Keratinocyte (primary cell): ENCODE results near the gene SDF4. TPM values are rescaled to one million over a fixed set of nuclear protein-coding genes. Genes with fewer than 3 reads are reported as not detected.

Source experiments
- DNase-seq: peaks from one replicate; pipeline ENCODE4 v3.0.0-alpha.2; 2011; ENCODE audit warnings: low read depth, missing footprints, low spot score
- FAIRE-seq: peaks from 2 replicates; lab custom pipeline; 2011; peaks lifted over from hg19 to GRCh38; lab: Jason Lieb, UNC
- H2AFZ ChIP-seq: 2 replicates; pipeline ENCODE4 v1.6.0; 2012; ENCODE audit warnings: low read length, control low read depth, inconsistent platforms; ENCODE audit not compliant: control insufficient read depth
- H3K27ac ChIP-seq: 2 replicates; pipeline ENCODE4 v1.5.1; 2011; ENCODE audit warnings: low read length; ENCODE audit not compliant: control insufficient read depth, insufficient read depth
- H3K27me3 ChIP-seq: 3 replicates; pipeline ENCODE4 v1.6.0; 2011; ENCODE audit warnings: low read length; ENCODE audit not compliant: control insufficient read depth, insufficient read depth; ENCODE audit errors: extremely low read depth
- H3K36me3 ChIP-seq, 2 experiments: 2 replicates in 1 of 2; 3 replicates in 1 of 2; pipeline ENCODE4 v1.5.1; 2011; ENCODE audit warnings: low read length in 2 of 2, mild to moderate bottlenecking in 1 of 2; ENCODE audit not compliant: control insufficient read depth in 2 of 2, insufficient read depth in 2 of 2; ENCODE audit errors: extremely low read depth in 1 of 2
- H3K4me1 ChIP-seq: 3 replicates; pipeline ENCODE4 v1.5.1; 2011; ENCODE audit warnings: low read length; ENCODE audit not compliant: control insufficient read depth, insufficient read depth; ENCODE audit errors: extremely low read depth
- H3K4me2 ChIP-seq: 3 replicates; pipeline ENCODE4 v1.6.0; 2011; ENCODE audit warnings: low read depth, low read length; ENCODE audit not compliant: control insufficient read depth, insufficient read depth; ENCODE audit errors: extremely low read depth
- H3K4me3 ChIP-seq, 3 experiments: fragments of 200-600 bp in 1 of 3; sonication (generic) in 1 of 3; 2 replicates in 2 of 3; 3 replicates in 1 of 3; pipeline ENCODE4 v1.5.1; 2011 to 2016; ENCODE audit warnings: low read length in 3 of 3, mild to moderate bottlenecking in 3 of 3, control low read depth in 2 of 3, inconsistent platforms in 1 of 3, low read depth in 1 of 3, mixed read lengths in 1 of 3, mixed run types in 1 of 3, moderate library complexity in 1 of 3; ENCODE audit not compliant: control insufficient read depth in 2 of 3, insufficient read depth in 2 of 3; ENCODE audit errors: extremely low read depth in 1 of 3
- H3K79me2 ChIP-seq: 2 replicates; pipeline ENCODE4 v1.6.0; 2012; ENCODE audit warnings: low read length; ENCODE audit not compliant: control insufficient read depth, insufficient read depth
- H3K9ac ChIP-seq: 3 replicates; pipeline ENCODE4 v1.6.0; 2011; ENCODE audit warnings: low read length; ENCODE audit not compliant: control insufficient read depth, insufficient read depth; ENCODE audit errors: extremely low read depth
- H3K9me1 ChIP-seq: 3 replicates; pipeline ENCODE4 v1.6.0; 2011; ENCODE audit warnings: low read length; ENCODE audit not compliant: control insufficient read depth, insufficient read depth; ENCODE audit errors: extremely low read depth
- H3K9me3 ChIP-seq: 2 replicates; pipeline ENCODE4 v1.5.1; 2012; ENCODE audit warnings: low read depth, low read length; ENCODE audit not compliant: control insufficient read depth
- H4K20me1 ChIP-seq: 3 replicates; pipeline ENCODE4 v1.6.0; 2011; ENCODE audit warnings: low read length; ENCODE audit not compliant: control insufficient read depth, insufficient read depth; ENCODE audit errors: extremely low read depth
- CTCF ChIP-seq, 3 experiments: IDR thresholded peaks in 1 of 3; conservative IDR thresholded peaks in 1 of 3; optimal IDR thresholded peaks in 1 of 3; 2 replicates in 2 of 3; 3 replicates in 1 of 3; pipeline versions ENCODE3 to v1.5.1; 2011; ENCODE audit warnings: low read length in 3 of 3, mild to moderate bottlenecking in 3 of 3, moderate library complexity in 2 of 3, control low read depth in 1 of 3, inconsistent platforms in 1 of 3; ENCODE audit not compliant: insufficient read depth in 2 of 3; ENCODE audit errors: extremely low read depth in 1 of 3
- EZH2 ChIP-seq: IDR thresholded peaks from one replicate; pipeline ENCODE4 v1.6.1; 2012; ENCODE audit warnings: inconsistent platforms, mild to moderate bottlenecking, low read length, moderate library complexity
- dilution Hi-C: fragments of 300-500 bp; cut with MboI; formaldehyde crosslinking; loops from one replicate; pipeline ENCODE4 v1.7.0; 2020; ENCODE audit warnings: low sequenced_read_pairs; ENCODE audit not compliant: extremely low pct_ligation_motif_present
- polyA plus RNA-seq, 5 experiments: library from polyadenylated mRNA; depleted of rRNA in 3 of 5; stranded (reverse) in 3 of 5; stranded (forward) in 1 of 5; unstranded in 1 of 5; fragments of >200 nt; gene quantifications; 1 replicate in 1 of 5; 2 replicates in 3 of 5; 3 replicates in 1 of 5; pipeline versions ENCODE4 v1.2.1 to v1.2.3, GENCODE V29; 2011 to 2012; ENCODE audit warnings: missing spikeins in 2 of 5, low read depth in 1 of 5, low replicate concordance in 1 of 5

Gene SDF4
- polyA plus RNA-seq, 1 donor (not counting 4 experiments of a cell fraction or from before 2014, with no cell fraction given), result 66.3 TPM

- dilution Hi-C loops, result no loop called here
- no peak for FAIRE-seq
These were observed 16.6 kb downstream of the SDF4 start for GRCh38 chr1:1215080-1215676.

DNA sequence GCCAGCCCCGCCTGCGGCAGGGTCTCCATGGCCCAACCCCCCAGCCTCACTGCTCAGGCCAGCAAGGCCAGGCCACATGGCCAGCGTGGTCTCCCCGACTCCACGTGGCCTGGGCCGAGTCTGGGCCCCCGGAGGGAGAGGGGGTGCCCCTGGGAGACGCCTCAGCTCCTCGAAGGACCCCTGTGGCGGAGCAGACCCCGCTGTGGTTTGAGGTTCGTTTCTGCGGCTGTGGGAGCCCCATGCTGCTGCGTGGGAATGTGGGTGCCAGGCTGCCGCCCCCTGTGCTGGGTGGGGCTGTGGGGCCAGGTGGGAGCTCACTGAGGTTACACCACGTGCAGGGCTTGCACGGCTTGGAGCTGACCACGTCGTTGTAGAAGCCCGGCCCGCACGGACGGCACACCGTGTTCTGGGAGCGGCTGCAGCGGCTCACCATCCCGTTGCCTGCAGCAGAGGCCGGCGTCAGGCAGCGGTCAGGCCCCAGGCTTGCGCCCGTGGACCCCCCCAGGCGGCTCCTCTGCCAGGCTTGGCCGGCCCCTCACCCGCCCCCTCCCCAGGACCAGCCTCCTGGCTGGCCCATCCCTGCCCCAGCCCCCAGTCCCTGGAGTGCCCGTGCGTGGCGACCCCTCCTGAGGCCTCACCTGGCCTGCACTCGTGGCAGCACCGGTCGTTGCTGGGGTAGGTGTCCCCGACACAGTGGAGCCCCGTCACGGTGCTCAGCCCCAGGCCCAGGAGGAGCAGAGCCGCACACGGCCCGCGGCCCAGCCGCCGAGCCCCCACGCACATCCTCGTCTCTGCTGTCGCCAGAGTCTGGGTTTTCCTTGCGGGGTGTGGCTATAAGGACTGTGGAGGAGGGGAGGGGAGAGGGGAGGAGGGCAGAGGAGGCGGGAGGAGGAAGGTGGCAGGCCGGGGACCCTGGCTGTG lies 18.2 kb downstream of the SDF4 start, which contains the start of gene TNFRSF4:
Gene TNFRSF4 (minus strand): TSS at position 809 of the 921 bp plus-strand sequence. CDS start 26 bp downstream, at position 783.
- H3K4me1 ChIP-seq, result peaks cover 8% of the 10 kb centered on the region
- TF ChIP-seq CTCF (optimal IDR thresholded peaks at IDR 0.05 in 1 of 3, IDR thresholded peaks at IDR 0.05 in 1 of 3, conservative IDR thresholded peaks at IDR 0.05 in 1 of 3; ENCODE audit: extremely low read depth in 1 of 3, insufficient read depth in 2 of 3, low read length in 3 of 3) (no peak), EZH2 (no peak)
- H4K20me1 ChIP-seq, result no peaks in the 10 kb centered on the region
- H3K4me3 ChIP-seq, result no peak within 1 kb of the TSS
- no peaks in the 10 kb centered on the region for H3K27me3 ChIP-seq
- no peaks in the 10 kb centered on the region for H3K79me2 ChIP-seq
- no peak within 1 kb of the TSS for H3K4me2 ChIP-seq
- FAIRE-seq (no peak), DNase-seq (no peak)
- peaks cover 10 to 12% of the 10 kb centered on the region in 2 experiments for H3K36me3 ChIP-seq
- H2AFZ ChIP-seq, result no peak within 1 kb of the TSS
- H3K27ac ChIP-seq, result no peak within 1 kb of the TSS
- no peak within 1 kb of the TSS for H3K9ac ChIP-seq
- H3K9me1 ChIP-seq, result peaks cover 2% of the 10 kb centered on the region
- dilution Hi-C loops, result no loop called here
- no peaks in the 10 kb centered on the region for H3K9me3 ChIP-seq

More at GRCh38 chr1:1215080-1215676, 16.6 kb downstream of the SDF4 start:
- Histone ChIP-seq H3K9me1 (peaks cover 2% of the 10 kb centered on the region), H3K9me3 (no peaks in the 10 kb centered on the region), H3K79me2 (no peaks in the 10 kb centered on the region), H3K27me3 (no peaks in the 10 kb centered on the region), H3K4me2 (no peak overlapping the region), H3K4me1 (peaks cover 8% of the 10 kb centered on the region), H3K36me3 (peaks cover 12 to 18% of the 10 kb centered on the region in 2 experiments), H4K20me1 (no peaks in the 10 kb centered on the region), H3K9ac (no peak overlapping the region), H2AFZ (no peak overlapping the region), H3K4me3 (no peak overlapping the region), H3K27ac (no peak overlapping the region)
- no peak for DNase-seq
- no peak for TF ChIP-seq EZH2
- no peak for TF ChIP-seq CTCF (optimal IDR thresholded peaks at IDR 0.05 in 1 of 3, IDR thresholded peaks at IDR 0.05 in 1 of 3, conservative IDR thresholded peaks at IDR 0.05 in 1 of 3; ENCODE audit: extremely low read depth in 1 of 3, insufficient read depth in 2 of 3, low read length in 3 of 3)
